DMS53 (cell line): ENCODE results near the gene KIF19.
A peak's percentile ranks its signal among the peaks of the same experiment; 100 is the strongest.

Experiments used
- DNase-seq: peaks from one replicate; lab custom pipeline; 2025; lab: John Stamatoyannopoulos, UW

KIF19 gene

GRCh38 chr17:74304184-74304583 is 21.8 kb upstream of the KIF19 start:
- DNase-seq, result no peak

GRCh38 chr17:74305865-74306654 is 20.0 kb upstream of the KIF19 start:
- DNase-seq, result peak; percentile 70

GRCh38 chr17:74307984-74308773 is 17.8 kb upstream of the KIF19 start:
- DNase-seq, result no peak

- DNase-seq, result no peak
Observed at GRCh38 chr17:74309902-74310301, 16.1 kb upstream of the KIF19 start.

GRCh38 chr17:74314877-74315276 is 11.1 kb upstream of the KIF19 start:
- DNase-seq, result no peak

GRCh38 chr17:74316220-74316619 is 9.8 kb upstream of the KIF19 start:
- no peak for DNase-seq

- no peak for DNase-seq
Observed at GRCh38 chr17:74317071-74317470, 9.0 kb upstream of the KIF19 start.

- DNase-seq, result no peak
Observed at GRCh38 chr17:74318391-74318790, 7.6 kb upstream of the KIF19 start.

GRCh38 chr17:74324521-74324920 is 1.5 kb upstream of the KIF19 start:
- DNase-seq, result no peak

GRCh38 chr17:74325376-74325742 is 667 bp upstream of the KIF19 start:
- DNase-seq, result peak; percentile 38

GRCh38 chr17:74326506-74326905 is 480 bp downstream of the KIF19 start:
- peak; percentile 63 for DNase-seq

- peak; percentile 34 for DNase-seq
Observed at GRCh38 chr17:74328487-74328886, 2.5 kb downstream of the KIF19 start.

GRCh38 chr17:74329378-74329777 is 3.4 kb downstream of the KIF19 start:
- DNase-seq, result no peak

- peak; percentile 64 for DNase-seq
Observed at GRCh38 chr17:74330446-74330845, 4.4 kb downstream of the KIF19 start.

GRCh38 chr17:74332017-74332650 is 6.1 kb downstream of the KIF19 start:
- peak; percentile 92 for DNase-seq

GRCh38 chr17:74332763-74333283 is 6.8 kb downstream of the KIF19 start:
- DNase-seq, result peak; percentile 99

GRCh38 chr17:74334393-74335039 is 8.5 kb downstream of the KIF19 start:
- DNase-seq, result peak; percentile 86

- no peak for DNase-seq
Observed at GRCh38 chr17:74335529-74336062, 9.6 kb downstream of the KIF19 start.

GRCh38 chr17:74336307-74336706 is 10.3 kb downstream of the KIF19 start:
- DNase-seq, result no peak

GRCh38 chr17:74337834-74338500 is 11.9 kb downstream of the KIF19 start:
- DNase-seq, result peak; percentile 73

GRCh38 chr17:74339537-74340195 is 13.6 kb downstream of the KIF19 start:
- peak; percentile 94 for DNase-seq
